Hepatocyte (in vitro differentiated cells): ENCODE results near the gene IQGAP2.

Source experiments
- CTCF ChIP-seq: fragments of 200-600 bp; sonication (generic); IDR thresholded peaks from 2 replicates; pipeline ENCODE4 v1.5.1; 2016; ENCODE audit warnings: antibody characterized with exemption, mild to moderate bottlenecking; ENCODE audit not compliant: poor library complexity
- EZH2phosphoT487 ChIP-seq: fragments of 200-600 bp; sonication (generic); IDR thresholded peaks from one replicate; pipeline ENCODE4 v1.6.1; 2018; ENCODE audit warnings: antibody characterized with exemption, mild to moderate bottlenecking, low read depth, moderate library complexity; ENCODE audit not compliant: unreplicated experiment, severe bottlenecking

GRCh38 chr5:76637490-76637889 lies 234.4 kb downstream of the IQGAP2 start:
- TF ChIP-seq CTCF, result no peak
- no peak for TF ChIP-seq EZH2phosphoT487
